Suprapubic skin (tissue), 4 donors: ENCODE measurements around the gene SYNJ2.

Experiments
- POLR2A ChIP-seq, 2 donors: fragments of 450-650 bp; IDR thresholded peaks; one replicate each; pipeline ENCODE4 v1.6.1; 2017; ENCODE audit warnings: antibody characterized with exemption in 2 of 2, mild to moderate bottlenecking in 2 of 2, moderate library complexity in 2 of 2
- POLR2AphosphoS5 ChIP-seq, 3 donors: sonication (generic); formaldehyde crosslinking; IDR thresholded peaks; one replicate each; pipeline ENCODE4 v1.6.1; 2017; ENCODE audit warnings: antibody characterized with exemption in 3 of 3
- TF ChIP-seq, protein P1 (sequence below), 2 donors: fragments of 200-600 bp in 1 of 2; fragments of 450-650 bp in 1 of 2; sonication (generic) in 1 of 2; IDR thresholded peaks; one replicate each; pipeline ENCODE4 v1.5.1; 2016 to 2019; ENCODE audit warnings: antibody characterized with exemption in 2 of 2, mild to moderate bottlenecking in 1 of 2, moderate library complexity in 1 of 2

DNA sequence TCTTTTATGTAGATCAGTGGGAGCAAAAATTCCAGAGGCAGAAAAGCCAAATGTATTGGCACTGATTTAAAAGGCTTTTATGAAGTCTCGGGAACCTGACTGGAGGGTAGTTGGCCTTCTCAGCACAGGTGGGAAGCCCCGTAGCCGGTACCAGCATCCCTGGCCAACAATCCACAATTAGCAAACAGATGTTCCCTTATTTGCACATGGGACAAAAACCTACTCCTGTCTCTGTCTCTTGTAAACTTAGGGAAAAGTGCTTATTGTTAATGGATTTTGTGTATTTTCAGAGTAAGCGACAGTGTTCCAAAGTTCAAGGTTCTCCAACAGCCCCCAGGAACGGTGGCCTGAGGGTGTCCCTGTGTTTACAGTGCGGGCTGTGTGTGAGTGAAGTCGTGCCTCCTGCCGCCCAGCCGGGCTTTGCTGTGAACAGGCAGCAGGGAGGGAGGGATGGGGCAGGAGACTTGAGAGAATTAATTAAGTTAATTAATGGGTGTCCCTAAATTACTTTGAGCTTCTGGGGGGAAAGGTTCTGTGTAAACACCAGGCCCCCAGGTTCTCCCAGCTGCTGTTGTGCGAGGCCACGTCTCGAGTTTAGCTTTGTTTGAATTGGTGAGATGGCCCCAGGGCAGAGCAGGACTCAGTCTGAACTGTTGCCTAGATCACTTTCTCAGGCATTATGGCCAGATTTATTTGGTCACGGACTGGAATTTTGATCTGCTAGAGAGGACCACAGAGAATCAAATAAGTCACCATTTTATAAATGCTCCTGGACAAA, 3.9 kb downstream of the SYNJ2 start:
- TF ChIP-seq POLR2AphosphoS5 (IDR thresholded peaks at IDR 0.05) = no peak
- TF ChIP-seq, protein P1, sequence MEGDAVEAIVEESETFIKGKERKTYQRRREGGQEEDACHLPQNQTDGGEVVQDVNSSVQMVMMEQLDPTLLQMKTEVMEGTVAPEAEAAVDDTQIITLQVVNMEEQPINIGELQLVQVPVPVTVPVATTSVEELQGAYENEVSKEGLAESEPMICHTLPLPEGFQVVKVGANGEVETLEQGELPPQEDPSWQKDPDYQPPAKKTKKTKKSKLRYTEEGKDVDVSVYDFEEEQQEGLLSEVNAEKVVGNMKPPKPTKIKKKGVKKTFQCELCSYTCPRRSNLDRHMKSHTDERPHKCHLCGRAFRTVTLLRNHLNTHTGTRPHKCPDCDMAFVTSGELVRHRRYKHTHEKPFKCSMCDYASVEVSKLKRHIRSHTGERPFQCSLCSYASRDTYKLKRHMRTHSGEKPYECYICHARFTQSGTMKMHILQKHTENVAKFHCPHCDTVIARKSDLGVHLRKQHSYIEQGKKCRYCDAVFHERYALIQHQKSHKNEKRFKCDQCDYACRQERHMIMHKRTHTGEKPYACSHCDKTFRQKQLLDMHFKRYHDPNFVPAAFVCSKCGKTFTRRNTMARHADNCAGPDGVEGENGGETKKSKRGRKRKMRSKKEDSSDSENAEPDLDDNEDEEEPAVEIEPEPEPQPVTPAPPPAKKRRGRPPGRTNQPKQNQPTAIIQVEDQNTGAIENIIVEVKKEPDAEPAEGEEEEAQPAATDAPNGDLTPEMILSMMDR (IDR thresholded peaks at IDR 0.05) = no peak
- no peak for TF ChIP-seq POLR2A (IDR thresholded peaks at IDR 0.05)
